Thyroid gland (tissue), 4 donors: ENCODE data around the gene SLC22A7.

Experiments used
- POLR2A ChIP-seq, 2 donors: fragments of 450-650 bp; IDR thresholded peaks; one replicate each; pipeline ENCODE4 v1.6.1; 2017; ENCODE audit warnings: antibody characterized with exemption in 2 of 2, mild to moderate bottlenecking in 2 of 2, moderate library complexity in 1 of 2
- TF ChIP-seq, protein P1 (sequence below), 6 experiments: fragments of 200-600 bp in 3 of 6; fragments of 450-650 bp in 3 of 6; sonication (generic) in 3 of 6; IDR thresholded peaks; one replicate each; pipeline ENCODE4 v1.5.1; 2016 to 2019; ENCODE audit warnings: antibody characterized with exemption in 6 of 6, mild to moderate bottlenecking in 2 of 6, inconsistent platforms in 1 of 6, moderate library complexity in 1 of 6

DNA sequence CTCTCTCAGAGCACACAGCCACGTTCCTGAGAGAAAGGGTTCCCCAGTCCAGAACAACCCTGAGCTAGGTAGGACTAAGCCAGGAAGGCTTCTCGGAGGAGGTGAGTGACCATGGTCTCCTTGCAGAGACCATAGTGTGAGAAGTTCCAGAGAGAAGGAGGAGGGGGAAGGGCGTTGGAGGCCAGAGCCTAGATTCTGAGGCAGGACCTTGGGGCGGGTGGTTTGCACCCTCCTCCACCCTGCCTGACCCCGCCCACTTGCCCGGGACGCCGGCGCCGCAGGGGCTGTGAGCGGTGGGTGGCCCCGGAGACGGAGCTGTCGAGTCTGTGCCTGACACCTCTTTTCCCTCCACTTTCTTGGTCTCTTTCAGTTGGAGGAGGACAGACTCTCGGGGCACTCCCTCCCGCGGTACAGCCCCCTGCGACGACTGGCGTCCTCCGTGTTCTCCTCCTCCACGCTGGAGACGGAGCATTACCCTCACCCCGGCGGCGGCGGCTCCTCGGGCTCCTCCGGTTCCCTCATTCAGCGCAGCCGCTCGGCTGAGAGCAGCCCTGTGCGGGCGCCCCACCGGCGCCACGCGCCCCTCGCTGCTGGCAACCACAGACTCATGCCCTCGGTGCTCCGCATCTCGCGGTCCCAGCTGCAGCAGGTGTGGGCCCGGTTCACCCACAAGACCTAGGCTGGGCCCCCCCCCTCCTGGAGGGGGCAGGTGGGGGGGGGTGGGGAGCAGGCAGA lies 28.6 kb upstream of the SLC22A7 start:
- TF ChIP-seq, protein P1, sequence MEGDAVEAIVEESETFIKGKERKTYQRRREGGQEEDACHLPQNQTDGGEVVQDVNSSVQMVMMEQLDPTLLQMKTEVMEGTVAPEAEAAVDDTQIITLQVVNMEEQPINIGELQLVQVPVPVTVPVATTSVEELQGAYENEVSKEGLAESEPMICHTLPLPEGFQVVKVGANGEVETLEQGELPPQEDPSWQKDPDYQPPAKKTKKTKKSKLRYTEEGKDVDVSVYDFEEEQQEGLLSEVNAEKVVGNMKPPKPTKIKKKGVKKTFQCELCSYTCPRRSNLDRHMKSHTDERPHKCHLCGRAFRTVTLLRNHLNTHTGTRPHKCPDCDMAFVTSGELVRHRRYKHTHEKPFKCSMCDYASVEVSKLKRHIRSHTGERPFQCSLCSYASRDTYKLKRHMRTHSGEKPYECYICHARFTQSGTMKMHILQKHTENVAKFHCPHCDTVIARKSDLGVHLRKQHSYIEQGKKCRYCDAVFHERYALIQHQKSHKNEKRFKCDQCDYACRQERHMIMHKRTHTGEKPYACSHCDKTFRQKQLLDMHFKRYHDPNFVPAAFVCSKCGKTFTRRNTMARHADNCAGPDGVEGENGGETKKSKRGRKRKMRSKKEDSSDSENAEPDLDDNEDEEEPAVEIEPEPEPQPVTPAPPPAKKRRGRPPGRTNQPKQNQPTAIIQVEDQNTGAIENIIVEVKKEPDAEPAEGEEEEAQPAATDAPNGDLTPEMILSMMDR (IDR thresholded peaks at IDR 0.05) = no peak
- no peak for TF ChIP-seq POLR2A (IDR thresholded peaks at IDR 0.05)
